ENCODE results near the gene SIM1. TPM values are rescaled to one million over a fixed set of nuclear protein-coding genes. Genes with fewer than 3 reads are reported as not detected.

The SIM1 gene
- total RNA-seq, 2 donors from 2014 or later = not detected

GRCh38 chr6:100353276-100354015 lies 111.3 kb downstream of the SIM1 start:
- H3K4me3 ChIP-seq = no peak overlapping the region
- no peaks in the 10 kb centered on the region for H3K27me3 ChIP-seq (replicated peaks; ENCODE audit: insufficient read depth)
- no peaks in the 10 kb centered on the region for H3K36me3 ChIP-seq
- DNase-seq (ENCODE audit: low spot score) = no peak
- TF ChIP-seq CTCF (IDR thresholded peaks at IDR 0.05) = no peak
- no peak overlapping the region for H3K27ac ChIP-seq
- H3K4me1 ChIP-seq (ENCODE audit: control insufficient read depth in 1 of 2, low read depth in 2 of 2) = peaks cover 0 to under 1% of the 10 kb centered on the region in 2 donors
- no peaks in the 10 kb centered on the region for H3K9me3 ChIP-seq
- ATAC-seq (ENCODE audit: insufficient number of reproducible peaks, low FRiP score, low read depth) = no peak

GRCh38 chr6:100350139-100350538 lies 114.6 kb downstream of the SIM1 start:
- Histone ChIP-seq H3K4me3 (no peak overlapping the region), H3K27ac (no peak overlapping the region), H3K4me1 (ENCODE audit: control insufficient read depth in 1 of 2, low read depth in 2 of 2) (peaks cover 19% of the 10 kb centered on the region in 2 donors), H3K9me3 (no peaks in the 10 kb centered on the region), H3K27me3 (replicated peaks; ENCODE audit: insufficient read depth) (no peaks in the 10 kb centered on the region), H3K36me3 (no peaks in the 10 kb centered on the region)
- no peak for TF ChIP-seq CTCF (IDR thresholded peaks at IDR 0.05)
- no peak for DNase-seq (ENCODE audit: low spot score)
- ATAC-seq (ENCODE audit: insufficient number of reproducible peaks, low FRiP score, low read depth) = no peak

- no peak for DNase-seq (ENCODE audit: low spot score)
- H3K9me3 ChIP-seq = no peaks in the 10 kb centered on the region
Measured at GRCh38 chr6:100349366-100349765, 115.4 kb downstream of the SIM1 start.

GRCh38 chr6:100347901-100348550 lies 116.7 kb downstream of the SIM1 start:
- Histone ChIP-seq H3K27me3 (replicated peaks; ENCODE audit: insufficient read depth) (no peaks in the 10 kb centered on the region), H3K27ac (peak overlapping the region in 1 of 2 donors; percentile 3), H3K4me1 (ENCODE audit: control insufficient read depth in 1 of 2, low read depth in 2 of 2) (peaks cover 34 to 35% of the 10 kb centered on the region in 2 donors), H3K9me3 (no peaks in the 10 kb centered on the region), H3K4me3 (peak overlapping the region; percentile 24), H3K36me3 (no peaks in the 10 kb centered on the region)
- TF ChIP-seq CTCF (IDR thresholded peaks at IDR 0.05) = no peak
- no peak for DNase-seq (ENCODE audit: low spot score)
- ATAC-seq (ENCODE audit: insufficient number of reproducible peaks, low FRiP score, low read depth) = no peak

More at GRCh38 chr6:100349366-100349765, 115.4 kb downstream of the SIM1 start:
- Histone ChIP-seq H3K27me3 (replicated peaks; ENCODE audit: insufficient read depth) (no peaks in the 10 kb centered on the region), H3K27ac (no peak overlapping the region), H3K36me3 (no peaks in the 10 kb centered on the region), H3K4me3 (no peak overlapping the region), H3K4me1 (ENCODE audit: control insufficient read depth in 1 of 2, low read depth in 2 of 2) (peaks cover 24 to 25% of the 10 kb centered on the region in 2 donors)
- ATAC-seq (ENCODE audit: insufficient number of reproducible peaks, low FRiP score, low read depth) = no peak
- no peak for TF ChIP-seq CTCF (IDR thresholded peaks at IDR 0.05)

GRCh38 chr6:100346828-100347227 lies 117.9 kb downstream of the SIM1 start:
- peak overlapping the region; percentile 53 to 71 for H3K27ac ChIP-seq
- H3K27me3 ChIP-seq (replicated peaks; ENCODE audit: insufficient read depth) = no peaks in the 10 kb centered on the region
- TF ChIP-seq CTCF (IDR thresholded peaks at IDR 0.05) = no peak
- no peaks in the 10 kb centered on the region for H3K36me3 ChIP-seq
- no peaks in the 10 kb centered on the region for H3K9me3 ChIP-seq
- H3K4me1 ChIP-seq (ENCODE audit: control insufficient read depth in 1 of 2, low read depth in 2 of 2) = peaks cover 35 to 39% of the 10 kb centered on the region in 2 donors
- H3K4me3 ChIP-seq = peak overlapping the region; percentile 14
- ATAC-seq (ENCODE audit: insufficient number of reproducible peaks, low FRiP score, low read depth) (no peak), DNase-seq (ENCODE audit: low spot score) (no peak)
